Skeletal muscle tissue (tissue), 4 donors: Measurements from ENCODE around the gene DNAJB6. TPM values are rescaled to one million over a fixed set of nuclear protein-coding genes. Genes with fewer than 3 reads are reported as not detected.

Experiments
- H3K27ac ChIP-seq: one replicate; pipeline ENCODE4 v1.7.0; 2013; ENCODE audit warnings: mild to moderate bottlenecking, low read depth, low read length, inconsistent platforms
- H3K27me3 ChIP-seq, 3 donors: one replicate each; pipeline ENCODE4 v1.7.0; 2013; ENCODE audit warnings: low read length in 3 of 3; ENCODE audit not compliant: control insufficient read depth in 3 of 3, insufficient read depth in 3 of 3
- H3K36me3 ChIP-seq, 3 donors: one replicate each; pipeline ENCODE4 v1.7.0; 2013; ENCODE audit warnings: low read length in 3 of 3; ENCODE audit not compliant: control insufficient read depth in 3 of 3, insufficient read depth in 3 of 3
- H3K4me1 ChIP-seq, 3 donors: one replicate each; pipeline ENCODE4 v1.7.0; 2013; ENCODE audit warnings: low read length in 3 of 3, mild to moderate bottlenecking in 3 of 3; ENCODE audit not compliant: control insufficient read depth in 3 of 3, insufficient read depth in 3 of 3
- H3K4me3 ChIP-seq, 3 donors: one replicate each; pipeline ENCODE4 v1.7.0; 2013; ENCODE audit warnings: low read length in 3 of 3
- H3K9ac ChIP-seq, 3 donors: one replicate each; pipeline ENCODE4 v1.7.0; 2013; ENCODE audit warnings: low read length in 3 of 3, mild to moderate bottlenecking in 3 of 3, moderate library complexity in 2 of 3, low read depth in 1 of 3
- H3K9me3 ChIP-seq, 3 donors: one replicate each; pipeline ENCODE4 v1.7.0; 2013; ENCODE audit warnings: low read length in 3 of 3; ENCODE audit not compliant: control insufficient read depth in 3 of 3
- total RNA-seq: library from RNA; depleted of rRNA; stranded (reverse); fragments of >200 nt; gene quantifications from one replicate; pipeline ENCODE4 v1.2.3, GENCODE V29; 2014
- donor health status: Osteomylitis.

Gene DNAJB6
- total RNA-seq, 1 donor from 2014 or later: 68.9 TPM

DNA sequence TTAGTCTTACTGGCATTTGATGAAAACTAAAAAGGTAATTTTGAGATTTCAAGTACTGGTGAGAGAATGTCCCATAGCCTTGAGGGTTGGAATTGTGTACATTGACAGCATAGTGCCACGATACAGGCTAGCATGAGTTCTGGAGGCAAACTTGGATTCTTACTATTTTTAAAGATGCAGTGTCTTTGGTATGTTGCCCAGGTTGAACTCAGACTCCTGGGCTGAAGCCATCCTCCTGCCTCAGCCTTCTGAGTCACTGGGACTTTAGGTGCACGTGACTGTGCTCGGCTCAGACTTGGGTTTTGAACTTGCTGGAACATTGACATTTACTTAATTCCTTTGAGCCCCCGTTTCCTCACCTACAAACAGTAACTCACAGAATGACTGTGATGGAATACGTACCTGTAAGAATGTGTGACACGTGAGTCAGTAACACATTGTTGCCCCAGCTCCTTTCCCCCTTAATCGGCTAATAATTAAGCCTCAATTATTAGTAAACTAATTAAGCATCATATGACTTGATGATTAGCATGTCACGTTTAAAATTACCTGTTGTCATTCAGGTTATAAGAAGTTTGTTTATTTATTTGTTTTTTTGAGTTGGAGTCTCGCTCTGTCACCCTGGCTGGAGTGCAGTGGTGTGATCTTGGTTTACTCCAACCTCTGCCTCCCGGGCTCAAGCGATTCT is 10.6 kb downstream of the DNAJB6 start:
- H3K9ac ChIP-seq: peak overlapping the region in 1 of 3 donors; percentile 26
- H3K4me1 ChIP-seq: peaks cover 25 to 43% (median 36%) of the 10 kb centered on the region in 3 donors
- H3K9me3 ChIP-seq: no peaks in the 10 kb centered on the region
- peak overlapping the region; percentile 23 for H3K27ac ChIP-seq
- no peaks in the 10 kb centered on the region for H3K27me3 ChIP-seq
- H3K36me3 ChIP-seq: no peaks in the 10 kb centered on the region
- peak overlapping the region in 2 of 3 donors; percentile 55 to 64 for H3K4me3 ChIP-seq

DNA sequence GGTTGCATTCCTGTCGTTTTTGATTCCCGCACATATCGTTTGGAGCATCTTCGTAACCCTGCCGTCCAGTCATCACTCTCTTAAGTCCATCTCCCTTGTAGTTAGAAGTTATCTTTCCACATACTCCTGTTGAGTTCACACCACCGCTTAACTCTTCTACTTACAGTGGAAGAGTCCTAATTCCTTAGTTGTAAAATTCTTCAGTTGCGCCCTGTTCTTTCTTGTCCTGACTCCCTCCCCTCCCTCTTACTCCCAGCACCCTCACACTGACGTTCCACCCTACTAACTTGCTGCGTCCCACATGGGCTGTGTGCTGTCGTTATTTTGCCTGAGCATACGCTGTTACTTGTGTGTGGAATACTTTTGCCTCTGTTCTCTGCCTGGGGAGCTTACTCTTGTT is 11.7 kb downstream of the DNAJB6 start:
- Histone ChIP-seq H3K27me3 (no peaks in the 10 kb centered on the region), H3K4me3 (no peak overlapping the region), H3K36me3 (no peaks in the 10 kb centered on the region), H3K9me3 (no peaks in the 10 kb centered on the region), H3K4me1 (peaks cover 29 to 49% (median 46%) of the 10 kb centered on the region in 3 donors), H3K9ac (no peak overlapping the region), H3K27ac (no peak overlapping the region)

DNA sequence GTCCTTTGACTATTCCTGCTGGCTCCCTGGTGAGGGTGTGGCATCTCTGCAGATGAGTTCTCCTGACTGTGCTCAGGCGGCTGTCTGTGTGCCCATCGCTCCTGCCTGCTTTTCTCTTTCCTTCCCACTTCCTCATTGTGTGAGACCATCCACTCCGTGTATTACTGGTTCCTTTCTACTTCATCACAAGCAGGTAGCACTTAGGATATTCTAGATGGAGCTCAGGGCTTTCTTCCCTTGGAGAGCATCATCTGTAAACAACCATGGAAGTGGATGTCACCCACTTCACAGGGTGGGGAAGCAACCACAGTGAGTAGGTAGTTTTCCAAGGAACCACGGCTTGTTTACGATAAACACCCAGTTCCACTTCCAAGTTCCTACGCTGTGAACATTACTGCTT is 15.7 kb downstream of the DNAJB6 start:
- H3K9me3 ChIP-seq: no peaks in the 10 kb centered on the region
- no peaks in the 10 kb centered on the region for H3K27me3 ChIP-seq
- peaks cover 49 to 68% (median 56%) of the 10 kb centered on the region in 3 donors for H3K4me1 ChIP-seq
- H3K4me3 ChIP-seq: no peak overlapping the region
- no peak overlapping the region for H3K27ac ChIP-seq
- H3K36me3 ChIP-seq: no peaks in the 10 kb centered on the region
- no peak overlapping the region for H3K9ac ChIP-seq

DNA sequence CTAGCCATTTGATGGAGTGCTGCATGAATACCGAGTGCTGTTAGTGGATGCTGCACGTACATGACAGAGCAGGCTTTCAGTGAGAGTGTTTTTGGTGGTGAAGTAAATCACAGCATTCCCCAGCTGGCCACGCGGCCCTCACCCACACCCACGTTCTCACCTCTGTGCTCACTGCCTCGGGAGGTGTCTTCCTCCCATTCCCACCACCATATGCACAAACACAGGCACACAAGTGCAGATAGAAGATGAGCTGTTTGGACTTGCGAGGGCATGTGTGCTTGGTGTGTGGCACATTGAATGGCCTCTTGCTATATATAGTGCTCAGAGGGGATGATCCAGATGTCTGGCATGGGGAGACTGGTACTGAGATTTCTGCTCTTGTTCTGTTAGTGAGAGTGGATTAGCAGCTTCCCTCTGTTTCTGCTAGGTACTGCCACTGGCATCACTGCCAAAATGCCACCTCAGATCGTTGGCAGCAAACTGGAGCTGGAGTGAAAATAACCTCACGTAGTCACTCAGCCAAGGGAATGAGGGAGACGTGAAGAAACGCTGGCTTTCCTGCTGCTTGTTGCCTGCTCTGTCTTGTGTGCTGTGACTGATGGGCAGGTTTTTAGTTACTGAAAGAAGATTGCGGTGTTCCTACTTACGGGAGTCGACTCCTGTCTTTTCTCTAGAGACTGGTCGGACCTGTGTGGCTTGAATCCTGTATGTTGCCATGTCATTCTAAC is 19.1 kb downstream of the DNAJB6 start:
- Histone ChIP-seq H3K9me3 (no peaks in the 10 kb centered on the region), H3K4me1 (peaks cover 67 to 76% (median 74%) of the 10 kb centered on the region in 3 donors), H3K4me3 (peak overlapping the region; percentile 49 to 56 (median 51)), H3K36me3 (peaks cover 5 to 14% (median 9%) of the 10 kb centered on the region in 3 donors), H3K27ac (peak overlapping the region; percentile 81), H3K9ac (peak overlapping the region; percentile 20 to 61 (median 57)), H3K27me3 (no peaks in the 10 kb centered on the region)

DNA sequence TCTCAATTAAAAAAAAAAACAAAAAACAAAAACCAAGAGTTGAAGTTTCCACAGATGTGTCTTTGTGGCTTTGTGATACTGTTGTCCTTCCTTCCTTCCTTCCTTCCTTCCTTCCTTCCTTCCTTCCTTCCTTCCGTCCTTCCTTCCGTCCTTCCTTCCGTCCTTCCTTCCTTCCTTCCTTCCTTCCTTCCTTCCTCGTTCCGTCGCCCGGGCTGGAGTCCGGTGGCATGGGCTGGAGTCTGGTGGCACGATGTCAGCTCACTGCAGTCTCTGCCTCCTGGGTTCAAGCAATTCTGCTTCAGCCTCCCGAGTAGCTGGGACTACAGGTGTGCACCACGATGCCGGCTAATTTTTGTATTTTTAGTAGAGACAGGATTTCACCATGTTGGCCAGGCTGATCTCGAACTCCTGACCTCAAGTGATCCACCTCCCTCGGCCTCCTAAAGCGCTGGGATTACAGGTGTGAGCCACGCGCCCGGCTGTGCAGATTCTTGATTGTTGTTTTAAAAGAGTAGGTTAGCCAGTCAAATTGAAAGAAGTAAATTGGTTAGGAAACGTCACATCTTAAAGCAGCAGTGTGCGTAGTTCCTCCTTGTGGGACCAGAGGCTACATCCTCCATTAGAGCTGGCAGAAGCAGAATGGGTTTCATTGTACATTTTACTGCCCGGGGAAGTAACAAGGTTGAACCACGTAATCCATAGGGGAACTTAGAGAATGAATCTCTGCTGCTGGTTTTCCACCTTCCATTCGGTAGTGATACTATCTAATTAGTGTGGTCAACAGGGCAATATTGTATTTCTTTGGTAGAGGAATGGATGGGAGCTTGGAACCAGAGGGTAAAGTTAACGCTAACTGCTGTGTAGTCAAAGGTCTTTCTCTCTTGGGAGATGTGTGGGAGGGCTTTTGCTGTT is 20.6 kb downstream of the DNAJB6 start:
- H3K4me1 ChIP-seq: peaks cover 68 to 78% (median 78%) of the 10 kb centered on the region in 3 donors
- no peaks in the 10 kb centered on the region for H3K27me3 ChIP-seq
- peak overlapping the region in 1 of 3 donors; percentile 0 for H3K4me3 ChIP-seq

DNA sequence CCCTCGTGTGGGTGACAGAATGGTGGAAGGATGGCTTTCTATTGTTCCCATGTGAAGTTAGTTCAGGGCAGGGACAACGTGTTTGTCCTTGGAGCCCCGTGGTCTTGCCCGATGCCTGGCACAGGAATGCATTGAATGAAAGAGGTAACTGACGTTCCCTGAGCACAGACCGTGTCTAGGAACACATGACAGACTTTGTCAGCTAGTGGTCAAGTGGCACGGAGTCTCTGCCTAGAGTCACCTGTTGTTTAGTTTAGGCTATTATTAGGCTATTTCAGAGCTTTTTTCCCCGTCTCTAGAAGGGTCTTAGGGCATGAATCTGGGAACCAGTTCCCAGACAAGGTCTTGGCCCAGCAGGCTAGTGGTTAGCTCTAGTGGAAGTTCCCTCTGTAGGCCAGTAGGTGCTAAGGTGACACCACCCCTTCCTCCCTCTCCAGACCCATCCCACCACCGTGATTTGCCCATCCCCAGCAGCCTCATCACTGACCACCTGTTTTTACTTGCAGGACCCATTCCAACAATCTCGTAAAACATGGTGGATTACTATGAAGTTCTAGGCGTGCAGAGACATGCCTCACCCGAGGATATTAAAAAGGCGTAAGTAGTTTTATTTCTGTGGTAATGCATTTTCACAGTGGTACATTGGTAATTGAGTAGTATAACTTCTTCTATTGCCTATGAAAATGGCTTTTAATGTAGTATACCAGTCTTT is 21.4 kb downstream of the DNAJB6 start:
- Histone ChIP-seq H3K9me3 (no peaks in the 10 kb centered on the region), H3K27ac (peak overlapping the region; percentile 59), H3K4me1 (peaks cover 64 to 77% (median 72%) of the 10 kb centered on the region in 3 donors), H3K9ac (peak overlapping the region in 1 of 3 donors; percentile 20), H3K27me3 (no peaks in the 10 kb centered on the region), H3K4me3 (peak overlapping the region in 1 of 3 donors; percentile 0), H3K36me3 (peaks cover 12 to 16% (median 13%) of the 10 kb centered on the region in 3 donors)

More for the DNA sequence above, 20.6 kb downstream of the DNAJB6 start:
- H3K9ac ChIP-seq: peak overlapping the region in 1 of 3 donors; percentile 61
- H3K9me3 ChIP-seq: no peaks in the 10 kb centered on the region
- peaks cover 9 to 14% (median 10%) of the 10 kb centered on the region in 3 donors for H3K36me3 ChIP-seq
- peak overlapping the region; percentile 59 for H3K27ac ChIP-seq

DNA sequence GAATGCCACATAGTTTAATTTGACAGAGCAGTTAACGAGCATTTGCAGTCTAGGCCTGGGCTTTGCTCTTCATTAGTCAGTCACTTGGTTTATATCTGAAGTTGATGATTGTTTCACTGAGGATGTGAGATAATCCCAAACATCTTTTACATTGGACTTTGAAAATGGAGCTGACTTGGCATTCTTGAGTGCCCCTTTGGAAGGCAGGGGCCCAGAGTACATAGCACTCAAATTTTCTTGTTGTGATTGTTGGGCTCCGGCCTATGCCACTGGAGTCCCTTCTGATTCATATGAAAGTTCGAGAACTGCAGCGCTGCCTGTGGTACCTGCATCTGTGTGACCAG is 21.9 kb downstream of the DNAJB6 start:
- H3K27ac ChIP-seq: peak overlapping the region; percentile 59

DNA sequence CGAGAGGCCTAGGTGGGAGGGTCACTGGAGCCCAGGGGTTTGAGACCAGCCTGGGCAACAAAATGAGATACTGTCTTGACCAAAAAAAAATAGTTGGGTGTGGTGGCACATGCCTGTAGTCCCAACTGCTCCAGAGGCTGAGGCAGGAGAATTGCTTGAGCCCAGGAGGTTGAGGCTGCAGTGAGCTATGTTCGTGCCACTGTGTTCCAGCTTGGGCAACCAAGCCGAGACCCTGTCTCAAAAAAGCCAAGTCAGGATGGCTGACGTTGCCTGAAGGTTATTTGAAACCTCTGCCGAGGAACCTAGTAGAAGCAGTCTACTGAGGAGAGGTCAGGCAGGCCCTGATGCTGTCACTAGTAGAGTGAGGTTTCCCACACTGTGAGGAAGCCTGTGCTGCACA is 22.8 kb downstream of the DNAJB6 start:
- Histone ChIP-seq H3K4me1 (peaks cover 56 to 70% (median 64%) of the 10 kb centered on the region in 3 donors), H3K4me3 (no peak overlapping the region), H3K27ac (no peak overlapping the region), H3K9me3 (no peaks in the 10 kb centered on the region), H3K36me3 (peaks cover 25 to 29% (median 27%) of the 10 kb centered on the region in 3 donors), H3K9ac (peak overlapping the region in 1 of 3 donors; percentile 28), H3K27me3 (no peaks in the 10 kb centered on the region)

More for the DNA sequence above, 21.9 kb downstream of the DNAJB6 start:
- Histone ChIP-seq H3K9ac (peak overlapping the region in 1 of 3 donors; percentile 20), H3K27me3 (no peaks in the 10 kb centered on the region), H3K36me3 (peaks cover 18 to 21% (median 18%) of the 10 kb centered on the region in 3 donors), H3K4me1 (peaks cover 63 to 75% (median 67%) of the 10 kb centered on the region in 3 donors), H3K9me3 (no peaks in the 10 kb centered on the region), H3K4me3 (no peak overlapping the region)

DNA sequence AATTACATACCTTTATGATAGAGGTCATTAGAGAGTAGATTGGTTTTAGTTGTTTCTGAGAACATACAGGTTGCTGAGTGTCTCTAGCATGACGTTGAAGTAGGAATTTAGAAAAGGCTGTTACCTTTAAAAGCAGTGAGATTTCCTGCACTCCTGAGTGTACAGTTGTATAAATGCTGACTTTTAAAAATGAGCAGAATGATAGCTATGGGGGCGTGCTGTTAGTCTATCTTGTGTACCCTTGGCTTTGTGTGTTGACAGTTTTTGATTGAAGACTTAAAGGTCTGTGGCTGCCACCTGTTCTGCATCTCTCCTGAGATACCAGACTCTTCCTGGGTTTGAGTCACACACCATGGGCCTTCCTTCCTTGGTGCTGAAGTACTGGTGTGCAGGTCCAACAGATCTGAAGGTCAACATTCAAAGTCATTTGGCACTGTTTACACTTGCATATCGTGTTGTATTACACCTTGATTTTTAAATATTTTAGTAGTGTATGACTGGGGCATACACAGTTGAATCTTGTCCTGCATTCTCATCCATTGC is 23.8 kb downstream of the DNAJB6 start:
- Histone ChIP-seq H3K9me3 (no peaks in the 10 kb centered on the region), H3K27ac (peak overlapping the region; percentile 4), H3K36me3 (peaks cover 33 to 37% (median 34%) of the 10 kb centered on the region in 3 donors), H3K4me3 (no peak overlapping the region), H3K27me3 (no peaks in the 10 kb centered on the region), H3K9ac (no peak overlapping the region), H3K4me1 (peaks cover 48 to 64% (median 56%) of the 10 kb centered on the region in 3 donors)
